Central memory CD8-positive, alpha-beta T cell (primary cell): ENCODE results near the gene PYGB.
"Not testable (repeated sequence)": the region's sequence is repeated elsewhere in the genome, so short reads cannot be mapped to it uniquely, and the experiment has no call there.

ENCODE experiments used
- ATAC-seq: fragments of 150-1000 bp; cut with Tn5 transposase; replicated peaks from 2 replicates; pipeline ENCODE4 v1.10.0; 2022; ENCODE audit warnings: mild to moderate bottlenecking, moderate FRiP score, moderate number of reproducible peaks; ENCODE audit not compliant: poor library complexity, severe bottlenecking; ENCODE audit errors: extremely low read depth
- DNase-seq, 2 donors: peaks; one replicate each; pipeline ENCODE4 v3.0.0; 2021; ENCODE audit warnings: low spot score in 2 of 2
- H3K27ac Mint-ChIP-seq: one replicate; pipeline ENCODE4 v1.8.0; 2022; ENCODE audit warnings: low read depth, mild to moderate bottlenecking, moderate library complexity, mixed read lengths
- H3K27me3 Mint-ChIP-seq: one replicate; pipeline ENCODE4 v1.8.0; 2022; ENCODE audit warnings: mixed read lengths
- H3K36me3 Mint-ChIP-seq: one replicate; pipeline ENCODE4 v1.8.0; 2022; ENCODE audit warnings: mild to moderate bottlenecking, moderate library complexity, mixed read lengths; ENCODE audit not compliant: insufficient read depth
- H3K4me1 Mint-ChIP-seq: one replicate; pipeline ENCODE4 v1.8.0; 2022; ENCODE audit warnings: mixed read lengths
- H3K4me3 Mint-ChIP-seq: one replicate; pipeline ENCODE4 v1.8.0; 2022; ENCODE audit warnings: mild to moderate bottlenecking, moderate library complexity, mixed read lengths
- H3K9me3 Mint-ChIP-seq: one replicate; pipeline ENCODE4 v1.8.0; 2022; ENCODE audit warnings: mixed read lengths

Gene PYGB

GRCh38 chr20:25257756-25258475 is 10.0 kb downstream of the PYGB start:
- Mint-ChIP-seq H3K4me1 (peaks cover 13% of the 10 kb centered on the region), H3K27ac (no peak overlapping the region), H3K36me3 (peaks cover 7% of the 10 kb centered on the region), H3K27me3 (no peaks in the 10 kb centered on the region), H3K9me3 (no peaks in the 10 kb centered on the region), H3K4me3 (no peak overlapping the region)
- ATAC-seq (no peak), DNase-seq (no peak)

- no peaks in the 10 kb centered on the region for H3K9me3 Mint-ChIP-seq
- DNase-seq (no peak), ATAC-seq (no peak)
- H3K27ac Mint-ChIP-seq = no peak overlapping the region
- no peak overlapping the region for H3K4me3 Mint-ChIP-seq
- H3K36me3 Mint-ChIP-seq = peaks cover 7% of the 10 kb centered on the region
- H3K27me3 Mint-ChIP-seq = no peaks in the 10 kb centered on the region
- H3K4me1 Mint-ChIP-seq = peaks cover 13% of the 10 kb centered on the region
Measured at GRCh38 chr20:25258476-25258805, 10.6 kb downstream of the PYGB start.

GRCh38 chr20:25258828-25259227 is 10.9 kb downstream of the PYGB start:
- no peaks in the 10 kb centered on the region for H3K9me3 Mint-ChIP-seq

GRCh38 chr20:25259358-25259757 is 11.5 kb downstream of the PYGB start:
- DNase-seq = no peak
- no peaks in the 10 kb centered on the region for H3K9me3 Mint-ChIP-seq
- H3K36me3 Mint-ChIP-seq = peaks cover 7% of the 10 kb centered on the region
- no peak for ATAC-seq
- H3K4me1 Mint-ChIP-seq = peaks cover 13% of the 10 kb centered on the region
- H3K27ac Mint-ChIP-seq = no peak overlapping the region
- no peaks in the 10 kb centered on the region for H3K27me3 Mint-ChIP-seq
- no peak overlapping the region for H3K4me3 Mint-ChIP-seq

More at GRCh38 chr20:25258828-25259227, 10.9 kb downstream of the PYGB start:
- H3K27me3 Mint-ChIP-seq = no peaks in the 10 kb centered on the region
- H3K36me3 Mint-ChIP-seq = peaks cover 7% of the 10 kb centered on the region
- DNase-seq (no peak), ATAC-seq (no peak)
- H3K4me3 Mint-ChIP-seq = no peak overlapping the region
- H3K27ac Mint-ChIP-seq = no peak overlapping the region
- H3K4me1 Mint-ChIP-seq = peaks cover 13% of the 10 kb centered on the region

GRCh38 chr20:25259788-25260254 is 11.9 kb downstream of the PYGB start:
- H3K27ac Mint-ChIP-seq = no peak overlapping the region
- no peak overlapping the region for H3K4me3 Mint-ChIP-seq

GRCh38 chr20:25260770-25261437 is 13.0 kb downstream of the PYGB start:
- not testable (repeated sequence) for H3K36me3 Mint-ChIP-seq, ATAC-seq, H3K27ac Mint-ChIP-seq, DNase-seq, H3K9me3 Mint-ChIP-seq, H3K4me3 Mint-ChIP-seq, H3K27me3 Mint-ChIP-seq
- peaks cover 12% of the 10 kb centered on the region for H3K4me1 Mint-ChIP-seq

More at GRCh38 chr20:25259788-25260254, 11.9 kb downstream of the PYGB start:
- Mint-ChIP-seq H3K27me3 (no peaks in the 10 kb centered on the region), H3K4me1 (peaks cover 13% of the 10 kb centered on the region), H3K9me3 (no peaks in the 10 kb centered on the region), H3K36me3 (peaks cover 7% of the 10 kb centered on the region)
- DNase-seq = no peak
- no peak for ATAC-seq

- ATAC-seq (no peak), DNase-seq (no peak)
- Mint-ChIP-seq H3K27ac (peak overlapping the region; percentile 15), H3K36me3 (peaks cover 15% of the 10 kb centered on the region), H3K4me1 (peaks cover 5% of the 10 kb centered on the region), H3K4me3 (no peak overlapping the region), H3K27me3 (no peaks in the 10 kb centered on the region), H3K9me3 (no peaks in the 10 kb centered on the region)
Measured at GRCh38 chr20:25269057-25269832, 21.4 kb downstream of the PYGB start.

- no peak for DNase-seq
- H3K4me1 Mint-ChIP-seq = peaks cover 5% of the 10 kb centered on the region
- H3K27me3 Mint-ChIP-seq = no peaks in the 10 kb centered on the region
- no peak for ATAC-seq
- no peaks in the 10 kb centered on the region for H3K9me3 Mint-ChIP-seq
- no peak overlapping the region for H3K27ac Mint-ChIP-seq
- no peak overlapping the region for H3K4me3 Mint-ChIP-seq
- peaks cover 18% of the 10 kb centered on the region for H3K36me3 Mint-ChIP-seq
Measured at GRCh38 chr20:25269833-25270170, 21.9 kb downstream of the PYGB start.

GRCh38 chr20:25270829-25271251 is 23.0 kb downstream of the PYGB start:
- ATAC-seq = no peak
- peaks cover 22% of the 10 kb centered on the region for H3K36me3 Mint-ChIP-seq

GRCh38 chr20:25271486-25272222 is 23.8 kb downstream of the PYGB start:
- DNase-seq (no peak), ATAC-seq (no peak)
- H3K27me3 Mint-ChIP-seq = no peaks in the 10 kb centered on the region
- H3K4me1 Mint-ChIP-seq = peaks cover 12% of the 10 kb centered on the region
- no peaks in the 10 kb centered on the region for H3K9me3 Mint-ChIP-seq
- H3K36me3 Mint-ChIP-seq = peaks cover 23% of the 10 kb centered on the region
- H3K27ac Mint-ChIP-seq = no peak overlapping the region
- H3K4me3 Mint-ChIP-seq = no peak overlapping the region

More at GRCh38 chr20:25270829-25271251, 23.0 kb downstream of the PYGB start:
- H3K27me3 Mint-ChIP-seq = no peaks in the 10 kb centered on the region
- DNase-seq = no peak
- peaks cover 12% of the 10 kb centered on the region for H3K4me1 Mint-ChIP-seq
- H3K4me3 Mint-ChIP-seq = no peak overlapping the region
- no peak overlapping the region for H3K27ac Mint-ChIP-seq
- no peaks in the 10 kb centered on the region for H3K9me3 Mint-ChIP-seq

GRCh38 chr20:25272223-25273000 is 24.5 kb downstream of the PYGB start:
- no peak for ATAC-seq
- no peak overlapping the region for H3K4me3 Mint-ChIP-seq
- no peak for DNase-seq
- no peaks in the 10 kb centered on the region for H3K27me3 Mint-ChIP-seq
- no peak overlapping the region for H3K27ac Mint-ChIP-seq
- H3K9me3 Mint-ChIP-seq = no peaks in the 10 kb centered on the region
- peaks cover 26% of the 10 kb centered on the region for H3K36me3 Mint-ChIP-seq
- H3K4me1 Mint-ChIP-seq = peaks cover 7% of the 10 kb centered on the region

GRCh38 chr20:25273046-25273445 is 25.2 kb downstream of the PYGB start:
- Mint-ChIP-seq H3K4me3 (no peak overlapping the region), H3K27ac (no peak overlapping the region), H3K27me3 (no peaks in the 10 kb centered on the region), H3K9me3 (no peaks in the 10 kb centered on the region), H3K4me1 (peaks cover 7% of the 10 kb centered on the region), H3K36me3 (peaks cover 26% of the 10 kb centered on the region)
- DNase-seq (no peak), ATAC-seq (no peak)
